ENCODE data around the gene JAG2. TPM values are rescaled to one million over a fixed set of nuclear protein-coding genes. Genes with fewer than 3 reads are reported as not detected.

The JAG2 gene
- 1 to 10 TPM; 3.5 to 6.6 (median 6.1) TPM for total RNA-seq
- 1.2 TPM for total RNA-seq (2013)

- H3K9me3 ChIP-seq (ENCODE audit: control insufficient read depth, insufficient read depth, low read length): no peaks in the 10 kb centered on the region
- peaks cover 28% of the 10 kb centered on the region for H3K4me1 ChIP-seq (ENCODE audit: control insufficient read depth, insufficient read depth, low read length)
- ATAC-seq (peak; percentile 47 to 71 (median 53)), DNase-seq (peak; percentile 32 to 72)
- H3K4me3 ChIP-seq (ENCODE audit: low read length): no peak within 1 kb of the TSS
- H3K27ac ChIP-seq (ENCODE audit: low read length): no peak within 1 kb of the TSS
- peaks cover 23% of the 10 kb centered on the region for H3K27me3 ChIP-seq (ENCODE audit: control insufficient read depth, insufficient read depth, low read length)
- TF ChIP-seq, protein P1, sequence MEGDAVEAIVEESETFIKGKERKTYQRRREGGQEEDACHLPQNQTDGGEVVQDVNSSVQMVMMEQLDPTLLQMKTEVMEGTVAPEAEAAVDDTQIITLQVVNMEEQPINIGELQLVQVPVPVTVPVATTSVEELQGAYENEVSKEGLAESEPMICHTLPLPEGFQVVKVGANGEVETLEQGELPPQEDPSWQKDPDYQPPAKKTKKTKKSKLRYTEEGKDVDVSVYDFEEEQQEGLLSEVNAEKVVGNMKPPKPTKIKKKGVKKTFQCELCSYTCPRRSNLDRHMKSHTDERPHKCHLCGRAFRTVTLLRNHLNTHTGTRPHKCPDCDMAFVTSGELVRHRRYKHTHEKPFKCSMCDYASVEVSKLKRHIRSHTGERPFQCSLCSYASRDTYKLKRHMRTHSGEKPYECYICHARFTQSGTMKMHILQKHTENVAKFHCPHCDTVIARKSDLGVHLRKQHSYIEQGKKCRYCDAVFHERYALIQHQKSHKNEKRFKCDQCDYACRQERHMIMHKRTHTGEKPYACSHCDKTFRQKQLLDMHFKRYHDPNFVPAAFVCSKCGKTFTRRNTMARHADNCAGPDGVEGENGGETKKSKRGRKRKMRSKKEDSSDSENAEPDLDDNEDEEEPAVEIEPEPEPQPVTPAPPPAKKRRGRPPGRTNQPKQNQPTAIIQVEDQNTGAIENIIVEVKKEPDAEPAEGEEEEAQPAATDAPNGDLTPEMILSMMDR (IDR thresholded peaks at IDR 0.05): no peak
- H3K9me3 Mint-ChIP-seq: no peaks in the 10 kb centered on the region
- no peaks in the 10 kb centered on the region for H3K36me3 ChIP-seq (ENCODE audit: control insufficient read depth, insufficient read depth, low read length)
- peak within 1 kb of the TSS in 1 of 2 donors; percentile 29 for H3K27ac Mint-ChIP-seq
- under 1% methylated on average over 84 of the region's 84 CpGs for WGBS (ENCODE audit: insufficient coverage)
- H3K4me3 Mint-ChIP-seq: peak within 1 kb of the TSS; percentile 84
- H3K36me3 Mint-ChIP-seq: no peaks in the 10 kb centered on the region
- peaks cover 0 to 19% of the 10 kb centered on the region in 2 donors for H3K27me3 Mint-ChIP-seq (ENCODE audit: low read depth in 2 of 2)
- intact Hi-C loops (cut with micrococcal nuclease): loop anchor here (5.0 kb wide), 1 partner anchor 76 kb away; no protein-coding TSS in a partner anchor
- peaks cover 4 to 18% of the 10 kb centered on the region in 2 donors for H3K4me1 Mint-ChIP-seq
Measured at GRCh38 chr14:105168496-105168978, at the start of gene JAG2. TSS of gene JAG2 (minus strand) at chr14:105168776. CDS start at chr14:105168420, 356 bp downstream.

DNA sequence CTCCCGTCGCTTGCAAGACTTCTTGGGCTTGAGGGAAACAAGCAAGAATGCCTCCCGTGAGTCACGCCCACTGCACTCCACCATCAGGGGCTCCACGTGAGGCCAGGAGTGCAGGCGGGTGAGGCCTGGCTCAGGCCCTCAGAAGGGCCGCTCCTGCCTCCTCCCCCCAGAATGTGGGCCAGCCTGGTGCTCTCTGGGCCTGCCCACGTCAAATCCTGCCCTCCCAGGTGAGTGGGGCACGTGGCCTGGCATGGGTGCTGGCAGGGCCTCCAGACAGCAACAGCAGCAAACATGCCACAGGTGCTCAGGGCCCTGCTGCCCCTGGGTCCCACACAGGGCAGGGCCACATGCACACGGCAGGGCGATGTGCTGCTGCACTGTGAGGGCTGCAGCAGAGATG, 49.2 kb upstream of the JAG2 start:
- H3K4me1 ChIP-seq (ENCODE audit: control insufficient read depth, insufficient read depth, low read length): no peaks in the 10 kb centered on the region
- no peak overlapping the region for H3K4me3 ChIP-seq (ENCODE audit: low read length)
- no peak for DNase-seq
- no peaks in the 10 kb centered on the region for H3K9me3 ChIP-seq (ENCODE audit: control insufficient read depth, insufficient read depth, low read length)
- no peak overlapping the region for H3K27ac ChIP-seq (ENCODE audit: low read length)
- H3K4me1 Mint-ChIP-seq: peaks cover 7 to 8% of the 10 kb centered on the region in 2 donors
- H3K4me3 Mint-ChIP-seq: no peak overlapping the region
- no peaks in the 10 kb centered on the region for H3K27me3 ChIP-seq (ENCODE audit: control insufficient read depth, insufficient read depth, low read length)
- 96% methylated on average over 11 of the region's 11 CpGs for whole genome bisulfite sequencing (ENCODE audit: insufficient coverage)
- H3K27me3 Mint-ChIP-seq (ENCODE audit: low read depth in 2 of 2): no peaks in the 10 kb centered on the region
- intact Hi-C loops (cut with micrococcal nuclease): no loop called here
- no peaks in the 10 kb centered on the region for H3K9me3 Mint-ChIP-seq
- peaks cover 46% of the 10 kb centered on the region for H3K36me3 ChIP-seq (ENCODE audit: control insufficient read depth, insufficient read depth, low read length)
- TF ChIP-seq, protein P1 (IDR thresholded peaks at IDR 0.05): no peak
- no peaks in the 10 kb centered on the region for H3K36me3 Mint-ChIP-seq
- no peak overlapping the region for H3K27ac Mint-ChIP-seq
- no peak for ATAC-seq

GRCh38 chr14:105216490-105217247, 48.1 kb upstream of the JAG2 start:
- 91% methylated on average over 30 of the region's 30 CpGs for WGBS (ENCODE audit: insufficient coverage)
- intact Hi-C loops (cut with micrococcal nuclease): no loop called here
- DNase-seq: no peak
- H3K9me3 ChIP-seq (ENCODE audit: control insufficient read depth, insufficient read depth, low read length): no peaks in the 10 kb centered on the region
- no peaks in the 10 kb centered on the region for H3K4me1 ChIP-seq (ENCODE audit: control insufficient read depth, insufficient read depth, low read length)
- H3K36me3 ChIP-seq (ENCODE audit: control insufficient read depth, insufficient read depth, low read length): peaks cover 48% of the 10 kb centered on the region
- H3K27ac ChIP-seq (ENCODE audit: low read length): no peak overlapping the region
- Mint-ChIP-seq H3K36me3 (no peaks in the 10 kb centered on the region), H3K27ac (no peak overlapping the region), H3K27me3 (ENCODE audit: low read depth in 2 of 2) (no peaks in the 10 kb centered on the region), H3K4me3 (no peak overlapping the region), H3K4me1 (peaks cover 7 to 8% of the 10 kb centered on the region in 2 donors), H3K9me3 (no peaks in the 10 kb centered on the region)
- H3K4me3 ChIP-seq (ENCODE audit: low read length): no peak overlapping the region
- TF ChIP-seq, protein P1 (IDR thresholded peaks at IDR 0.05): no peak
- ATAC-seq: no peak
- H3K27me3 ChIP-seq (ENCODE audit: control insufficient read depth, insufficient read depth, low read length): no peaks in the 10 kb centered on the region

All from natural killer cell (primary cell).